GM12891 (cell line): ENCODE measurements around the gene GINS2.
A peak's percentile ranks its signal among the peaks of the same experiment; 100 is the strongest.

ENCODE experiments used
- DNase-seq: peaks from one replicate; pipeline ENCODE4 v3.0.0; 2011; ENCODE audit warnings: low spot score; ENCODE audit not compliant: insufficient read length
- FAIRE-seq: peaks from 2 replicates; lab custom pipeline; 2011; peaks lifted over from hg19 to GRCh38; lab: Jason Lieb, UNC
- PAX5 ChIP-seq: IDR thresholded peaks from 2 replicates; pipeline ENCODE4 v1.6.1; 2011; ENCODE audit warnings: low read length, moderate library complexity, mild to moderate bottlenecking; ENCODE audit not compliant: insufficient read depth, severe bottlenecking
- POLR2A ChIP-seq: IDR thresholded peaks from 2 replicates; pipeline ENCODE4 v1.6.1; 2011; ENCODE audit warnings: low read depth, low read length, control low read depth
- POLR2AphosphoS5 ChIP-seq: IDR thresholded peaks from 2 replicates; pipeline ENCODE4 v1.6.1; 2011; ENCODE audit warnings: low read depth, low read length, control low read depth
- POU2F2 ChIP-seq: IDR thresholded peaks from 2 replicates; pipeline ENCODE4 v1.6.1; 2011; ENCODE audit warnings: low read depth, mild to moderate bottlenecking, control low read depth, low read length, moderate library complexity
- SPI1 ChIP-seq: IDR thresholded peaks from 2 replicates; pipeline ENCODE4 v1.6.1; 2011; ENCODE audit warnings: low read depth, low read length, control low read depth
- TAF1 ChIP-seq: IDR thresholded peaks from 2 replicates; pipeline ENCODE4 v1.6.1; 2011; ENCODE audit warnings: low read depth, low read length, control low read depth

Gene GINS2

GRCh38 chr16:85689950-85690320 is 1.2 kb upstream of the GINS2 start:
- no peak for DNase-seq
- TF ChIP-seq TAF1 (no peak), PAX5 (no peak)
- FAIRE-seq = no peak

DNA sequence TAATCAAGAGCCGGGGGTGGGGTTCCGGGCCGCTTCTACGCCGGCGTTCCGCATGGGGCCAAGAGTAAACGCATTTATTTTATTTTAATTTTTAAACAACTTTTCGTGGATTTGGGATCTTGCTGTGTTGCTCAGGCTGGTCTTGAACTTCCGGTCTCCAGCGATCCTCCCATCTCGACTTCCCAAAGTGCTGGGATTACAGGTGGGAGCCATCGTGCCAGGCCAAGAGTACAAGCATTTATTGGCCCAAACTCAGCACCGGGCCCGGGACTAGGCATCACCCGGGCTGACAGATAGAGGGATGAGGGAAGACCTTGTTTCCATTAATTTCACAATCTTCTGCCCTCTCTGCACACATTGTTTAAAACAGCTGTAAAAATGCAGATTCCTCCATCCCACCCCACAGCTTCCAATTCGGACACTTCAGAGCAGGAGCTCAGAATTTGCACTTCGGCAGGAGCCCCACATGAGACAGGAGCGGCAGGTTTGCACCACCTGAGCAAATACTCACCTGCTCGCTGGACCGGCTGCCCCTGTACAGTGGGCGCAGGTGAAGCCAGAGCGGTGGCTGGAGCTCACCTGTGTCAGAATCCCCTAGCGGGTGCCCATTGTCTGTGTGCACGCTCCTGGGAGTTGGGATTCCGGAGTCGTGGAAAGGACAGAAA is 663 bp upstream of the GINS2 start:
- TF ChIP-seq TAF1 (no peak), POLR2A (no peak), POLR2AphosphoS5 (no peak), SPI1 (no peak), POU2F2 (no peak), PAX5 (no peak)
- no peak for FAIRE-seq
- no peak for DNase-seq

DNA sequence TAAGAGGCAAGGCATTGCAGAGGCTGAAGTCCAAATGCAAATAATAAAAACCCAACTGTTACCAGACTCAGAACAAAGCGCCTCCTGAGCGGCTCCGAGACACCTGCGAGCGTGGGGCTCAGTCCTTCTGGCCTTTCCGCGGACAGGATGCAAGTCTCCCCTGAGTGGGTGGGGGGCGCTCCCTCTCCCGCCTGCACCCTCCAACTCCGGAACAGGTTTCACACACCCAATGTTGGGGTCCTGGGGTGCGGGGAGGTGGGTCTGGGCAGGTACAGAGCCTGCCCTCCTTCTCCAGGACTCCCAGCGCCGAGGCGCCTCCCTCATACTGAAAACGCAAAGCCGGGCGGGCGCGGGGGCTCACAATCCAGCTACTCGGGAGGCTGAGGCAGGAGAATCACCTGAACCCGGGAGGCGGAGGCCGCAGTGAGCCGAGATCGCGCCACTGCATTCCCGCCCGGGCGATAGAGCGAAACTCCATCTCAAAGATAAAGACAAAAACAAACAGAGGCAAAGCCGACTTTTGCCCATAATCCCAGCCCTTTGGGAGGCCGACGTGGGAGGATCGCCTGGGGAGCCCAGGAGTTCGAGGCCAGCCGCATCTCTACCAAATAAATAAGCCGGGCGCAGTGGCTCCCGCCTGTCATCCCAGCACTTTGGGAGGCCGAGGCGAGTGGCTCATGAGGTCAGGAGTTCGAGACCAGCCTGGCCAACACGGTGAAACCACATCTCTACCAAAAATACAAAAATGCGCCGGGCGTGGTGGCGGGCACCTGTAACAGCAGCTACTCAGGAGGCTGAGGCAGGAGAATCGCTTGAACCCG is 893 bp downstream of the GINS2 start:
- no peak for FAIRE-seq
- TF ChIP-seq POU2F2 (no peak), POLR2AphosphoS5 (no peak), PAX5 (no peak)
- no peak for DNase-seq

GRCh38 chr16:85686912-85687591 is 1.7 kb downstream of the GINS2 start:
- no peak for TF ChIP-seq SPI1
- no peak for TF ChIP-seq POLR2AphosphoS5
- no peak for TF ChIP-seq TAF1
- TF ChIP-seq PAX5 = no peak
- TF ChIP-seq POU2F2 = no peak
- TF ChIP-seq POLR2A = no peak
- DNase-seq = no peak
- FAIRE-seq = no peak

DNA sequence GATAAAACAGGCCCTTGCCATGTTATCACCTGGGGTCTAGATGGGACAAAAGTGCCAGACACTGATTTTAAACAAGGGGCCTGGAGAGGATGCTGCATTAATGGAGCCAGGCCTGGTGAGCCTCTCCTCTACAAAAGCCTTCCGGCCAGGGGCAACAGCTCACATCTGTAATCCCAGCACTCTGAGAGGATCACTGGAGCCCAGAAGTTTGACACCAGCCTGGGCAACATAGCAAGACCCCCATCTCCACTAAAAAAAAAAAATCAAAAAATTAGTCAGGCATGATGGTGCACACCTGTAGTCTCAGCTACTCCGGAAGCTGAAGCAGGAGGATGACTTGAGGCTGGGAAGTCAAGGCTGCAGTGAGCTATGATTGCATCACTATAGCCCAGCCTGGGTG is 3.5 kb downstream of the GINS2 start:
- DNase-seq = no peak
- TF ChIP-seq TAF1 = no peak
- TF ChIP-seq POU2F2 = no peak
- no peak for TF ChIP-seq SPI1
- no peak for TF ChIP-seq PAX5
- no peak for TF ChIP-seq POLR2A
- no peak for TF ChIP-seq POLR2AphosphoS5
- no peak for FAIRE-seq

DNA sequence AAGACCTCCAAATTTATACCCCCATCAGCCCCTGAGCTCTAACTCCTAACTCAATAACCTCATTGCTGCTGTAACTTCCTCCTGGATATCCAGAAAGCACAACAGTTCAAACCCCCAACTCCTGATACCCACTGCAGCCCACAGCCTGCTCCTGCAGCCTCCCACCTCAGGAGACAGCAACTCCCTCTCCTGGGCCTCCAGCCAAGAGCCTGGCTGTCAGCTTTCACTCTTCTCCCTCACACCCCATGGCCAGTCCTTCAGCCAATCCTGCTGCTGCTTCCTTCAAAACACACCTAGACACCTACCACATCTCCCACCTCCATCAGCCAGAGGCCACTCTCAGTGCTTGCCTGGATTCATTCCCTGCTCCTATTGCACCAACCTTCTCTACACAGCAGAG is 5.4 kb downstream of the GINS2 start:
- TF ChIP-seq PAX5 (no peak), POLR2A (no peak), SPI1 (no peak), POLR2AphosphoS5 (no peak)
- FAIRE-seq (no peak), DNase-seq (no peak)

DNA sequence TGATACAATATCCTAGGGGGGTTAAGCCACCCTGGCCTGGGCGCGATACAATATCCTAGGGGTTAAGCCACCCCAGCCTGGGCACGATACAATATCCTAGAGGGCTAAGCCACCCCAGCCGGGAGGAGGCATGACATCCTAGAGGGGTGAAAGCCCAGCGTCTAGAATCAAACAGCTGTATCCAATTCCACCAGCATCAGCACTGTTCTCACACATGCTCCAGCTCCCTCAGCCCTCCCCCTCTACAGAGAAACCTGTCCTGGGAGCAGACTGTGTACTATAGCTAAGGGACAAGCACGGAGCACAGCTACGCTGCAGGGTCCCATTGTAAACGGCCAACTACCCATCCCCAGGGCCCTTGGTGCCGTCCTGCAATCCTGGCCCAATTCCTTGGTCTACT is 6.2 kb downstream of the GINS2 start:
- TF ChIP-seq SPI1 = no peak
- no peak for TF ChIP-seq TAF1
- no peak for TF ChIP-seq PAX5
- no peak for TF ChIP-seq POLR2AphosphoS5
- no peak for TF ChIP-seq POLR2A
- no peak for TF ChIP-seq POU2F2
- DNase-seq = no peak
- FAIRE-seq = no peak

- TF ChIP-seq POLR2AphosphoS5 (no peak), POLR2A (no peak), SPI1 (no peak), PAX5 (no peak), POU2F2 (no peak), TAF1 (no peak)
- DNase-seq (no peak), FAIRE-seq (no peak)
Measured at GRCh38 chr16:85681255-85681654, 7.5 kb downstream of the GINS2 start.

- DNase-seq = no peak
- TF ChIP-seq POU2F2 = 0 out of 2 replicates have a peak, but pooled peaks have one; percentile 45
- no peak for TF ChIP-seq PAX5
- FAIRE-seq = peak; percentile 20
Measured at GRCh38 chr16:85680352-85680944, 8.3 kb downstream of the GINS2 start.
